WTC11 (cell line): ENCODE measurements around the gene CFAP161. TPM values are rescaled to one million over a fixed set of nuclear protein-coding genes. Genes with fewer than 3 reads are reported as not detected.

ENCODE experiments used
- ATAC-seq: fragments of 200-7000 bp; cut with Tn5 transposase; 2 replicates; pipeline ENCODE4 v1.10.0; 2021; ENCODE audit warnings: mild to moderate bottlenecking, moderate library complexity
- CTCF ChIA-PET: fragments of 300-600 bp; sonication (Branson Sonifier 250); formaldehyde crosslinking; loops from one replicate; lab custom pipeline; 2021; ENCODE audit warnings: antibody characterized with exemption; lab: Charles Lee
- POLR2A ChIA-PET: fragments of 350-600 bp; sonication (Branson Sonifier 250); formaldehyde crosslinking; loops from one replicate; lab custom pipeline; 2021; ENCODE audit warnings: antibody characterized with exemption; lab: Charles Lee
- DNase-seq: peaks from one replicate; pipeline ENCODE4 v3.0.0; 2021; ENCODE audit warnings: low spot score
- H3K27ac Mint-ChIP-seq: 2 replicates; pipeline ENCODE4 v1.8.0; 2021; ENCODE audit warnings: mixed read lengths
- H3K27me3 Mint-ChIP-seq: 2 replicates; pipeline ENCODE4 v1.8.0; 2021; ENCODE audit warnings: low read depth, mild to moderate bottlenecking, moderate library complexity, mixed read lengths
- H3K36me3 Mint-ChIP-seq: 2 replicates; pipeline ENCODE4 v1.8.0; 2021; ENCODE audit warnings: mixed read lengths
- H3K4me1 Mint-ChIP-seq: 2 replicates; pipeline ENCODE4 v1.8.0; 2022; ENCODE audit warnings: mixed read lengths
- H3K4me3 Mint-ChIP-seq: 2 replicates; pipeline ENCODE4 v1.8.0; 2021; ENCODE audit warnings: mild to moderate bottlenecking, moderate library complexity, mixed read lengths
- H3K9me3 Mint-ChIP-seq: 2 replicates; pipeline ENCODE4 v1.8.0; 2021; ENCODE audit warnings: mixed read lengths
- CREB1 ChIP-seq: sonication (generic); formaldehyde crosslinking; IDR thresholded peaks from 2 replicates; pipeline ENCODE4 v1.8.0; 2023; ENCODE audit warnings: mild to moderate bottlenecking, missing genetic modification reagents
- ELF4 ChIP-seq: sonication (generic); formaldehyde crosslinking; IDR thresholded peaks from 2 replicates; pipeline ENCODE4 v1.8.1; 2022; ENCODE audit warnings: low read depth, mild to moderate bottlenecking, moderate library complexity, missing genetic modification reagents
- ESRRA ChIP-seq: sonication (generic); formaldehyde crosslinking; IDR thresholded peaks from 2 replicates; pipeline ENCODE4 v1.8.1; 2022; ENCODE audit warnings: mild to moderate bottlenecking, missing genetic modification reagents, borderline replicate concordance
- ETV6 ChIP-seq: sonication (generic); formaldehyde crosslinking; IDR thresholded peaks from 2 replicates; pipeline ENCODE4 v1.8.1; 2022; ENCODE audit warnings: mild to moderate bottlenecking, missing genetic modification reagents
- FOXK1 ChIP-seq: sonication (generic); formaldehyde crosslinking; IDR thresholded peaks from 2 replicates; pipeline ENCODE4 v1.8.0; 2022; ENCODE audit warnings: mild to moderate bottlenecking, moderate library complexity, missing genetic modification reagents
- JUN ChIP-seq: sonication (generic); formaldehyde crosslinking; IDR thresholded peaks from 2 replicates; pipeline ENCODE4 v1.8.0; 2023; ENCODE audit warnings: mild to moderate bottlenecking, missing genetic modification reagents
- KAT7 ChIP-seq: sonication (generic); formaldehyde crosslinking; IDR thresholded peaks from 2 replicates; pipeline ENCODE4 v1.8.1; 2023; ENCODE audit warnings: missing genetic modification reagents, mild to moderate bottlenecking, borderline replicate concordance
- RORB ChIP-seq: fragments of 250-450 bp; sonication (Bioruptor Pico); IDR thresholded peaks from 2 replicates; pipeline ENCODE4 v1.9.0; 2021; ENCODE audit warnings: mild to moderate bottlenecking
- SMAD3 ChIP-seq: sonication (generic); formaldehyde crosslinking; IDR thresholded peaks from 2 replicates; pipeline ENCODE4 v1.8.0; 2022; ENCODE audit warnings: missing genetic modification reagents, mild to moderate bottlenecking, borderline replicate concordance
- ZNF396 ChIP-seq: fragments of 250-450 bp; sonication (Bioruptor Pico); IDR thresholded peaks from 2 replicates; pipeline ENCODE4 v1.8.0; 2021; ENCODE audit warnings: mild to moderate bottlenecking, moderate library complexity, borderline replicate concordance
- ZNF671 ChIP-seq: fragments of 250-450 bp; sonication (Bioruptor Pico); IDR thresholded peaks from 2 replicates; pipeline ENCODE4 v1.8.0; 2021; ENCODE audit warnings: mild to moderate bottlenecking
- total RNA-seq: library from RNA; stranded (reverse); gene quantifications from 3 replicates; pipeline ENCODE4 v1.2.3, GENCODE V29; 2021
- TF ChIP-seq, protein P1 (sequence below): sonication (generic); formaldehyde crosslinking; IDR thresholded peaks from 2 replicates; pipeline ENCODE4 v1.8.1; 2023; ENCODE audit warnings: mild to moderate bottlenecking, missing genetic modification reagents
- TF ChIP-seq, protein P2 (sequence below): sonication (generic); formaldehyde crosslinking; IDR thresholded peaks from 2 replicates; pipeline ENCODE4 v1.8.1; 2022; ENCODE audit warnings: low read depth, mild to moderate bottlenecking, moderate library complexity, missing genetic modification reagents, borderline replicate concordance
- TF ChIP-seq, protein P3 (sequence below): sonication (generic); formaldehyde crosslinking; IDR thresholded peaks from 2 replicates; pipeline ENCODE4 v1.8.1; 2022; ENCODE audit warnings: missing genetic modification reagents, borderline replicate concordance
- TF ChIP-seq, protein P4 (sequence below): sonication (generic); formaldehyde crosslinking; IDR thresholded peaks from 2 replicates; pipeline ENCODE4 v1.8.1; 2023; ENCODE audit warnings: mild to moderate bottlenecking, missing genetic modification reagents
- TF ChIP-seq, protein P5 (sequence below): sonication (generic); formaldehyde crosslinking; IDR thresholded peaks from 2 replicates; pipeline ENCODE4 v1.8.1; 2023; ENCODE audit warnings: mild to moderate bottlenecking, missing genetic modification reagents, borderline replicate concordance

The CFAP161 gene
- total RNA-seq, 1 experiment from 2014 or later: not detected

DNA sequence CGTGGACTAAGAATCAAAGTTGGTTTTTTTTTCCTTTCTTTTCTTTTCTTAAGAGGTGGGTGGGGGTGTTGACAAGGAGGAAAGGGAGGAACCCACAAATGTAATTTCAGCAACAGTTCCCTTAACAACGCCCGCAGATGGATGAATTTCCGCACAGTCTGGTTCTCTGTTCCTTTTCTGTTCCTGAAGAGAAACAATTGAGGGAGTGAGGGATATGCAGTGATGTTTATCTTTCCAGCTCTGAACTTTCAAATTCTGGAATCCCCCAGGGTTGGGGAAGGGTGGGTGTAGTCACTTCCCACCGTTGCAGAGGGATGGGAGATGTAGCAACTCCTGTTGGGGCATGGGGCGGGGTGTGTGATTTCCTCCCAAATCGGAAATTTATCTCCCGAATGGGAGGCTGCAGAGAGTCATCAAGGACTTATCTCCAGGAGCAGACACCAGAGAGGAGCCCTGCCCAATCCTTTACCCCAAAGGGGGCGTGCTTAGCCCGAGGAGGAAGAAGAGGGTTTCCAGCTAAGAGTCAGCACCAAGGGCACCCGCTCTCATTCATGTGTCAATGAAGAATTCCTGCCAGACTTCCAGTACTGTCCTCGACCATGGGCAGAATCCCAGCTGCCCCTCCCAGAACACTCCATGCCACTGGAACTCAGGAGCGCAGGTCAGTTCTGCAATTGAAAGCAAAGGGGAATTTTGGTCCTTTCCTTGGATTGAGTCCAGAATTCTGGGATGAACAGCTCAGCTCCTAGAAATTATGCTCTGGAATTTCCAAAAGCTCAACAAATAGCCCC lies 35.0 kb upstream of the CFAP161 start (continued):
- TF ChIP-seq, protein P1, sequence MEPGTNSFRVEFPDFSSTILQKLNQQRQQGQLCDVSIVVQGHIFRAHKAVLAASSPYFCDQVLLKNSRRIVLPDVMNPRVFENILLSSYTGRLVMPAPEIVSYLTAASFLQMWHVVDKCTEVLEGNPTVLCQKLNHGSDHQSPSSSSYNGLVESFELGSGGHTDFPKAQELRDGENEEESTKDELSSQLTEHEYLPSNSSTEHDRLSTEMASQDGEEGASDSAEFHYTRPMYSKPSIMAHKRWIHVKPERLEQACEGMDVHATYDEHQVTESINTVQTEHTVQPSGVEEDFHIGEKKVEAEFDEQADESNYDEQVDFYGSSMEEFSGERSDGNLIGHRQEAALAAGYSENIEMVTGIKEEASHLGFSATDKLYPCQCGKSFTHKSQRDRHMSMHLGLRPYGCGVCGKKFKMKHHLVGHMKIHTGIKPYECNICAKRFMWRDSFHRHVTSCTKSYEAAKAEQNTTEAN (CRISPR knock-in tag): no peak
- TF ChIP-seq CREB1 (CRISPR knock-in tag): no peak

DNA sequence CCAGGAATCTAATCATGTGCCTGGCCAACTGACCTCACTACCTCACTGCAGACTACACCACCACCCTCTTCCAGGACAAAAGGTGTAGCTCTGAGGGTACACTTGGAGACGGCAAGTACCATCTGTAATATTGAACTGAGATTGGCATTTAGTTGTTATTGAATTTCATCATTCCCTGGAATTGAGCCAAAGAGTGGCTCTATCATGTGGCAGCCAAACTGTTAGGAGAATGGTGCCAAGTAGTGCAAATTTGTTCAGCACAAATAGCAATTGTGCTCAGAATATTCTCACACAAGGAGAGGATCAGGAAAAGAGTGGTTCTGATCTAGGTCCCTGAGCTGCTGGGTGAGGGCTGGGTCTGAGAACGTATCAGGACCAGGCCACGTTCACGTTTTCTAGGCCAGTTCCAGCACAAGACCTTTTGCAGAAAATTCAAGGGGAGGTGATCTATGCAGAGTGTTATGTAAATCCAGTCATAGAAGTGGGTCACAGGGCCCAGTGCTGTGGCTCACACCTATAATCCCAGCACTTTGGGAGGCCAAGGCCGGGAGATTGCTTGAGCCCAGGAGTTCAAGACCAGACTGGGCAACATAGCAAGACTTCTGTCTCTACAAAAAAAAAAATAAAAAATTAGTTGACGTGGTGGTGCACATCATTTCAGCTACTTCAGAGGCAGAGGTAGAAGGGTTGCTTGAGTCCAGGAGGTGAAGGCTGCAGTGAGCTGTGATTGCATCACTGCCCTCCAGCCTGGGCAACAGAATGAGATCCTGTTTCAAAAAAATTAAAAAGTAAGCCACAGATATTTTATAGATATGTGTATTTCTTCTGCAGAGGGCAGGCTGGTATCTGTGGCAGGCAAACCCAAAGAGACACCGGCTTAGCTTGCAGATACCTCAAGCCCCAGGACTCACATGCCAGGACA lies 31.9 kb upstream of the CFAP161 start:
- CTCF ChIA-PET: interaction anchor here (7.2 to 10.7 kb wide), 2 partner anchors 163 to 164 kb away, joined by 41 to 238 read pairs; no protein-coding TSS in a partner anchor
- TF ChIP-seq, protein P2, sequence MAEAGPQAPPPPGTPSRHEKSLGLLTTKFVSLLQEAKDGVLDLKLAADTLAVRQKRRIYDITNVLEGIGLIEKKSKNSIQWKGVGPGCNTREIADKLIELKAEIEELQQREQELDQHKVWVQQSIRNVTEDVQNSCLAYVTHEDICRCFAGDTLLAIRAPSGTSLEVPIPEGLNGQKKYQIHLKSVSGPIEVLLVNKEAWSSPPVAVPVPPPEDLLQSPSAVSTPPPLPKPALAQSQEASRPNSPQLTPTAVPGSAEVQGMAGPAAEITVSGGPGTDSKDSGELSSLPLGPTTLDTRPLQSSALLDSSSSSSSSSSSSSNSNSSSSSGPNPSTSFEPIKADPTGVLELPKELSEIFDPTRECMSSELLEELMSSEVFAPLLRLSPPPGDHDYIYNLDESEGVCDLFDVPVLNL (CRISPR knock-in tag): no peak
- TF ChIP-seq, protein P3, sequence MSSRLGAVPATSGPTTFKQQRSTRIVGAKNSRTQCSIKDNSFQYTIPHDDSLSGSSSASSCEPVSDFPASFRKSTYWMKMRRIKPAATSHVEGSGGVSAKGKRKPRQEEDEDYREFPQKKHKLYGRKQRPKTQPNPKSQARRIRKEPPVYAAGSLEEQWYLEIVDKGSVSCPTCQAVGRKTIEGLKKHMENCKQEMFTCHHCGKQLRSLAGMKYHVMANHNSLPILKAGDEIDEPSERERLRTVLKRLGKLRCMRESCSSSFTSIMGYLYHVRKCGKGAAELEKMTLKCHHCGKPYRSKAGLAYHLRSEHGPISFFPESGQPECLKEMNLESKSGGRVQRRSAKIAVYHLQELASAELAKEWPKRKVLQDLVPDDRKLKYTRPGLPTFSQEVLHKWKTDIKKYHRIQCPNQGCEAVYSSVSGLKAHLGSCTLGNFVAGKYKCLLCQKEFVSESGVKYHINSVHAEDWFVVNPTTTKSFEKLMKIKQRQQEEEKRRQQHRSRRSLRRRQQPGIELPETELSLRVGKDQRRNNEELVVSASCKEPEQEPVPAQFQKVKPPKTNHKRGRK (CRISPR knock-in tag): no peak
- TF ChIP-seq RORB (CRISPR knock-in tag) (no peak), ETV6 (CRISPR knock-in tag) (no peak), SMAD3 (CRISPR knock-in tag) (no peak), FOXK1 (no peak), KAT7 (CRISPR knock-in tag) (no peak)
- TF ChIP-seq, protein P4, sequence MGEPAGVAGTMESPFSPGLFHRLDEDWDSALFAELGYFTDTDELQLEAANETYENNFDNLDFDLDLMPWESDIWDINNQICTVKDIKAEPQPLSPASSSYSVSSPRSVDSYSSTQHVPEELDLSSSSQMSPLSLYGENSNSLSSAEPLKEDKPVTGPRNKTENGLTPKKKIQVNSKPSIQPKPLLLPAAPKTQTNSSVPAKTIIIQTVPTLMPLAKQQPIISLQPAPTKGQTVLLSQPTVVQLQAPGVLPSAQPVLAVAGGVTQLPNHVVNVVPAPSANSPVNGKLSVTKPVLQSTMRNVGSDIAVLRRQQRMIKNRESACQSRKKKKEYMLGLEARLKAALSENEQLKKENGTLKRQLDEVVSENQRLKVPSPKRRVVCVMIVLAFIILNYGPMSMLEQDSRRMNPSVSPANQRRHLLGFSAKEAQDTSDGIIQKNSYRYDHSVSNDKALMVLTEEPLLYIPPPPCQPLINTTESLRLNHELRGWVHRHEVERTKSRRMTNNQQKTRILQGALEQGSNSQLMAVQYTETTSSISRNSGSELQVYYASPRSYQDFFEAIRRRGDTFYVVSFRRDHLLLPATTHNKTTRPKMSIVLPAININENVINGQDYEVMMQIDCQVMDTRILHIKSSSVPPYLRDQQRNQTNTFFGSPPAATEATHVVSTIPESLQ: no peak
- 0 out of 2 replicates have a peak, but pooled peaks cover 3% of the 10 kb centered on the region for H3K4me1 Mint-ChIP-seq
- ATAC-seq (no peak), DNase-seq (no peak)
- H3K36me3 Mint-ChIP-seq: no peaks in the 10 kb centered on the region
- POLR2A ChIA-PET: no interaction called here
- no peaks in the 10 kb centered on the region for H3K9me3 Mint-ChIP-seq
- no peak overlapping the region for H3K27ac Mint-ChIP-seq
- no peak overlapping the region for H3K4me3 Mint-ChIP-seq
- H3K27me3 Mint-ChIP-seq: peaks cover 8% of the 10 kb centered on the region; the same call in 1 of the 2 replicates

DNA sequence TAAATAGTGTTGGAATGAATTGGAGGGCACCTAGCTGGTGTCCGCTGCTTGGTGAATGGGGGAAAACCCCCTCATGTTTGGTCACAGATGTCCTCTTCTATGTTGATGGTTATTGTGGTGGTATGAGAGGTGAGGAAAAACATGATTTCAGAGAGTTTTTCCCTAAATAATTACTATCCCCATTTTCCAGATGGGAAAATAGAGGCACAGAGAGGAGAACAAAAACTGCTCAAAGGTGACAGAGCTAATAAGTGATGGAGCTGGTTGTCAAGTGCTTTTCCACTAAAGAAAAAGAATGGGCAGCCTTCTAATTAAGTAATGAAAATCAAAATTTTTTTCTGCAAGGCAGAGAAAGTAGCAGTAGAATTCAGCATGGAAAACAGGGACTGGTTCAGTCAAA lies 30.2 kb upstream of the CFAP161 start:
- POLR2A ChIA-PET: no interaction called here
- Mint-ChIP-seq H3K9me3 (no peaks in the 10 kb centered on the region), H3K36me3 (no peaks in the 10 kb centered on the region), H3K4me1 (0 out of 2 replicates have a peak, but pooled peaks cover 3% of the 10 kb centered on the region), H3K4me3 (no peak overlapping the region), H3K27me3 (peaks cover 2% of the 10 kb centered on the region; the same call in 1 of the 2 replicates), H3K27ac (no peak overlapping the region)
- ATAC-seq (no peak), DNase-seq (no peak)
- CTCF ChIA-PET: interaction anchor here (1.4 to 10.7 kb wide), 2 partner anchors 162 to 171 kb away, joined by 4 to 238 read pairs; no protein-coding TSS in a partner anchor
- no peak for TF ChIP-seq ESRRA
- TF ChIP-seq, protein P5, sequence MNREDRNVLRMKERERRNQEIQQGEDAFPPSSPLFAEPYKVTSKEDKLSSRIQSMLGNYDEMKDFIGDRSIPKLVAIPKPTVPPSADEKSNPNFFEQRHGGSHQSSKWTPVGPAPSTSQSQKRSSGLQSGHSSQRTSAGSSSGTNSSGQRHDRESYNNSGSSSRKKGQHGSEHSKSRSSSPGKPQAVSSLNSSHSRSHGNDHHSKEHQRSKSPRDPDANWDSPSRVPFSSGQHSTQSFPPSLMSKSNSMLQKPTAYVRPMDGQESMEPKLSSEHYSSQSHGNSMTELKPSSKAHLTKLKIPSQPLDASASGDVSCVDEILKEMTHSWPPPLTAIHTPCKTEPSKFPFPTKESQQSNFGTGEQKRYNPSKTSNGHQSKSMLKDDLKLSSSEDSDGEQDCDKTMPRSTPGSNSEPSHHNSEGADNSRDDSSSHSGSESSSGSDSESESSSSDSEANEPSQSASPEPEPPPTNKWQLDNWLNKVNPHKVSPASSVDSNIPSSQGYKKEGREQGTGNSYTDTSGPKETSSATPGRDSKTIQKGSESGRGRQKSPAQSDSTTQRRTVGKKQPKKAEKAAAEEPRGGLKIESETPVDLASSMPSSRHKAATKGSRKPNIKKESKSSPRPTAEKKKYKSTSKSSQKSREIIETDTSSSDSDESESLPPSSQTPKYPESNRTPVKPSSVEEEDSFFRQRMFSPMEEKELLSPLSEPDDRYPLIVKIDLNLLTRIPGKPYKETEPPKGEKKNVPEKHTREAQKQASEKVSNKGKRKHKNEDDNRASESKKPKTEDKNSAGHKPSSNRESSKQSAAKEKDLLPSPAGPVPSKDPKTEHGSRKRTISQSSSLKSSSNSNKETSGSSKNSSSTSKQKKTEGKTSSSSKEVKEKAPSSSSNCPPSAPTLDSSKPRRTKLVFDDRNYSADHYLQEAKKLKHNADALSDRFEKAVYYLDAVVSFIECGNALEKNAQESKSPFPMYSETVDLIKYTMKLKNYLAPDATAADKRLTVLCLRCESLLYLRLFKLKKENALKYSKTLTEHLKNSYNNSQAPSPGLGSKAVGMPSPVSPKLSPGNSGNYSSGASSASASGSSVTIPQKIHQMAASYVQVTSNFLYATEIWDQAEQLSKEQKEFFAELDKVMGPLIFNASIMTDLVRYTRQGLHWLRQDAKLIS: no peak
- no peak for TF ChIP-seq ELF4 (CRISPR knock-in tag)
- TF ChIP-seq ETV6 (CRISPR knock-in tag): no peak
- no peak for TF ChIP-seq ZNF396 (CRISPR knock-in tag)
- TF ChIP-seq JUN: no peak
- no peak for TF ChIP-seq ZNF671 (CRISPR knock-in tag)
